NCI-H510A treated with DMSO at 0.1 percent for 48 hours (cell line): ENCODE results near the gene FRYL.
A peak's percentile ranks its signal among the peaks of the same experiment; 100 is the strongest.
"Not testable (repeated sequence)": the region's sequence is repeated elsewhere in the genome, so short reads cannot be mapped to it uniquely, and the experiment has no call there.

Experiments used
- DNase-seq: peaks from one replicate; lab custom pipeline; 2025; lab: John Stamatoyannopoulos, UW

FRYL gene

GRCh38 chr4:48490680-48491513 is 289.2 kb downstream of the FRYL start:
- DNase-seq: no peak

- DNase-seq: peak; percentile 4
Observed at GRCh38 chr4:48490012-48490679, 289.9 kb downstream of the FRYL start, which contains the start of gene ZAR1. ZAR1 (plus strand) TSS chr4:48490252; CDS start chr4:48490292, 40 bp downstream.

GRCh38 chr4:48489683-48490011 is 290.4 kb downstream of the FRYL start:
- DNase-seq: no peak

- no peak for DNase-seq
Observed at GRCh38 chr4:48484494-48485168, 295.4 kb downstream of the FRYL start.

GRCh38 chr4:48483777-48484493 is 296.1 kb downstream of the FRYL start:
- DNase-seq: no peak

- DNase-seq: peak; percentile 29
Observed at GRCh38 chr4:48483006-48483776, 296.9 kb downstream of the FRYL start, which contains the start of gene SLC10A4. SLC10A4 (plus strand) TSS chr4:48483343; CDS start chr4:48483562, 219 bp downstream.

GRCh38 chr4:48481581-48481980 is 298.5 kb downstream of the FRYL start:
- DNase-seq: no peak

GRCh38 chr4:48478273-48478672 is 301.8 kb downstream of the FRYL start:
- no peak for DNase-seq

- DNase-seq: no peak
Observed at GRCh38 chr4:48475770-48476169, 304.3 kb downstream of the FRYL start.

- DNase-seq: peak; percentile 30
Observed at GRCh38 chr4:48472794-48473193, 307.3 kb downstream of the FRYL start.

GRCh38 chr4:48470570-48470969 is 309.5 kb downstream of the FRYL start:
- no peak for DNase-seq

GRCh38 chr4:48470137-48470536 is 309.9 kb downstream of the FRYL start:
- DNase-seq: no peak

- DNase-seq: no peak
Observed at GRCh38 chr4:48467891-48468290, 312.2 kb downstream of the FRYL start.

GRCh38 chr4:48467442-48467841 is 312.6 kb downstream of the FRYL start:
- no peak for DNase-seq

- DNase-seq: no peak
Observed at GRCh38 chr4:48462363-48462762, 317.7 kb downstream of the FRYL start.

- no peak for DNase-seq
Observed at GRCh38 chr4:48461000-48461399, 319.1 kb downstream of the FRYL start.

- no peak for DNase-seq
Observed at GRCh38 chr4:48454591-48454990, 325.5 kb downstream of the FRYL start.

GRCh38 chr4:48451656-48452055 is 328.4 kb downstream of the FRYL start:
- not testable (repeated sequence) for DNase-seq

GRCh38 chr4:48450740-48451139 is 329.3 kb downstream of the FRYL start:
- DNase-seq: no peak

GRCh38 chr4:48449151-48449550 is 330.9 kb downstream of the FRYL start:
- no peak for DNase-seq
